ENCODE measurements around the gene CCNJL.

Gene CCNJL

GRCh38 chr5:160330212-160330611 is 17.8 kb upstream of the CCNJL start:
- DNase-seq, result no peak

- DNase-seq, result no peak
Observed at GRCh38 chr5:160327818-160328217, 15.5 kb upstream of the CCNJL start.

- no peak for DNase-seq
Observed at GRCh38 chr5:160326981-160327380, 14.6 kb upstream of the CCNJL start.

GRCh38 chr5:160325716-160326115 is 13.4 kb upstream of the CCNJL start:
- DNase-seq, result no peak

GRCh38 chr5:160324886-160325285 is 12.5 kb upstream of the CCNJL start:
- DNase-seq, result no peak

GRCh38 chr5:160318409-160318808 is 6.0 kb upstream of the CCNJL start:
- DNase-seq, result no peak

GRCh38 chr5:160317434-160317833 is 5.1 kb upstream of the CCNJL start:
- DNase-seq, result no peak

- DNase-seq, result no peak
Observed at GRCh38 chr5:160315968-160316367, 3.6 kb upstream of the CCNJL start.

- DNase-seq, result no peak
Observed at GRCh38 chr5:160312960-160313727, 780 bp upstream of the CCNJL start.

- no peak for DNase-seq
Observed at GRCh38 chr5:160311491-160312133, 752 bp downstream of the CCNJL start.

- no peak for DNase-seq
Observed at GRCh38 chr5:160310552-160311295, 1.6 kb downstream of the CCNJL start.

- no peak for DNase-seq
Observed at GRCh38 chr5:160310140-160310539, 2.2 kb downstream of the CCNJL start.

- DNase-seq, result no peak
Observed at GRCh38 chr5:160306696-160307095, 5.7 kb downstream of the CCNJL start.

- no peak for DNase-seq
Observed at GRCh38 chr5:160305319-160305718, 7.0 kb downstream of the CCNJL start.

GRCh38 chr5:160303690-160304089 is 8.7 kb downstream of the CCNJL start:
- DNase-seq, result no peak

GRCh38 chr5:160298189-160298588 is 14.2 kb downstream of the CCNJL start:
- DNase-seq, result no peak

- DNase-seq, result no peak
Observed at GRCh38 chr5:160297776-160298175, 14.6 kb downstream of the CCNJL start.

- no peak for DNase-seq
Observed at GRCh38 chr5:160297004-160297403, 15.4 kb downstream of the CCNJL start.

GRCh38 chr5:160296496-160296895 is 15.9 kb downstream of the CCNJL start:
- no peak for DNase-seq

- no peak for DNase-seq
Observed at GRCh38 chr5:160293901-160294561, 18.3 kb downstream of the CCNJL start.

GRCh38 chr5:160293386-160293785 is 19.0 kb downstream of the CCNJL start:
- no peak for DNase-seq

GRCh38 chr5:160291467-160291866 is 20.9 kb downstream of the CCNJL start:
- DNase-seq, result no peak

GRCh38 chr5:160290751-160291150 is 21.6 kb downstream of the CCNJL start:
- no peak for DNase-seq

Measured in T-helper 2 cell (primary cell).